Activated T-cell treated with anti-CD3 and anti-CD28 coated beads, Interleukin-2, amount 50 U/mL, for 72 hours (primary cell): ENCODE measurements around the gene CRIP3. TPM values are rescaled to one million over a fixed set of nuclear protein-coding genes. Genes with fewer than 3 reads are reported as not detected.

Experiments
- ATAC-seq, 2 donors: fragments of 150-1000 bp; cut with Tn5 transposase; replicated peaks in 1 of 2; 2 replicates each; pipeline ENCODE4 v1.10.0; 2021; ENCODE audit warnings: moderate library complexity in 2 of 2, mild to moderate bottlenecking in 1 of 2
- DNase-seq, 2 donors: peaks; one replicate each; pipeline ENCODE4 v3.0.0; 2021 to 2022; ENCODE audit warnings: mixed read lengths in 1 of 2
- H3K27ac Mint-ChIP-seq: one replicate; pipeline ENCODE4 v1.8.0; 2022; ENCODE audit warnings: mild to moderate bottlenecking, moderate library complexity, mixed read lengths
- H3K27me3 Mint-ChIP-seq: one replicate; pipeline ENCODE4 v1.8.0; 2022; ENCODE audit warnings: low read depth, mixed read lengths
- H3K36me3 Mint-ChIP-seq, 2 donors: one replicate each; pipeline ENCODE4 v1.8.0; 2022; ENCODE audit warnings: mixed read lengths in 2 of 2, mild to moderate bottlenecking in 1 of 2; ENCODE audit not compliant: insufficient read depth in 2 of 2
- H3K4me1 Mint-ChIP-seq: one replicate; pipeline ENCODE4 v1.8.0; 2022; ENCODE audit warnings: low read depth, mixed read lengths
- H3K4me3 Mint-ChIP-seq, 2 donors: one replicate each; pipeline ENCODE4 v1.8.0; 2022; ENCODE audit warnings: mild to moderate bottlenecking in 2 of 2, mixed read lengths in 2 of 2, moderate library complexity in 2 of 2
- H3K9me3 Mint-ChIP-seq, 2 donors: one replicate each; pipeline ENCODE4 v1.8.0; 2022; ENCODE audit warnings: mixed read lengths in 2 of 2
- total RNA-seq, 2 donors: library from RNA; stranded (reverse); gene quantifications; one replicate each; pipeline ENCODE4 v1.2.3, GENCODE V29; 2022

The CRIP3 gene
- total RNA-seq, 2 donors from 2014 or later: 0.82 to 0.90 TPM

- ATAC-seq (no peak), DNase-seq (no peak)
- Mint-ChIP-seq H3K36me3 (no peaks in the 10 kb centered on the region), H3K27ac (no peak overlapping the region), H3K27me3 (peaks cover 35% of the 10 kb centered on the region), H3K4me1 (peaks cover 6% of the 10 kb centered on the region), H3K4me3 (no peak overlapping the region), H3K9me3 (no peaks in the 10 kb centered on the region)
Measured at GRCh38 chr6:43280234-43280633, 28.4 kb downstream of the CRIP3 start.

- peaks cover 45% of the 10 kb centered on the region for H3K27me3 Mint-ChIP-seq
- ATAC-seq (no peak), DNase-seq (no peak)
- H3K9me3 Mint-ChIP-seq: no peaks in the 10 kb centered on the region
- peaks cover 6% of the 10 kb centered on the region for H3K4me1 Mint-ChIP-seq
- no peak overlapping the region for H3K27ac Mint-ChIP-seq
- no peak overlapping the region for H3K4me3 Mint-ChIP-seq
- H3K36me3 Mint-ChIP-seq: no peaks in the 10 kb centered on the region
Measured at GRCh38 chr6:43278524-43279078, 30.0 kb downstream of the CRIP3 start.

- Mint-ChIP-seq H3K36me3 (no peaks in the 10 kb centered on the region), H3K4me3 (no peak overlapping the region), H3K9me3 (no peaks in the 10 kb centered on the region), H3K27me3 (peaks cover 50% of the 10 kb centered on the region), H3K27ac (no peak overlapping the region), H3K4me1 (peaks cover 6% of the 10 kb centered on the region)
- peak in 1 of 2 donors; percentile 33 for ATAC-seq
- no peak for DNase-seq
Measured at GRCh38 chr6:43277643-43278523, 30.7 kb downstream of the CRIP3 start.

GRCh38 chr6:43277306-43277642 lies 31.4 kb downstream of the CRIP3 start:
- no peak for DNase-seq
- Mint-ChIP-seq H3K4me3 (no peak overlapping the region), H3K9me3 (no peaks in the 10 kb centered on the region), H3K27ac (no peak overlapping the region), H3K27me3 (peaks cover 53% of the 10 kb centered on the region), H3K4me1 (peaks cover 6% of the 10 kb centered on the region), H3K36me3 (no peaks in the 10 kb centered on the region)
- no peak for ATAC-seq

- H3K36me3 Mint-ChIP-seq: no peaks in the 10 kb centered on the region
- peak overlapping the region; percentile 64 to 88 for H3K4me3 Mint-ChIP-seq
- H3K4me1 Mint-ChIP-seq: peaks cover 10% of the 10 kb centered on the region
- DNase-seq: no peak
- ATAC-seq: no peak
- H3K27me3 Mint-ChIP-seq: peaks cover 58% of the 10 kb centered on the region
- no peaks in the 10 kb centered on the region for H3K9me3 Mint-ChIP-seq
- no peak overlapping the region for H3K27ac Mint-ChIP-seq
Measured at GRCh38 chr6:43276577-43277305, 31.9 kb downstream of the CRIP3 start.

GRCh38 chr6:43275801-43276576 lies 32.6 kb downstream of the CRIP3 start:
- Mint-ChIP-seq H3K9me3 (no peaks in the 10 kb centered on the region), H3K4me3 (peak overlapping the region; percentile 64 to 88), H3K36me3 (no peaks in the 10 kb centered on the region), H3K4me1 (peaks cover 10% of the 10 kb centered on the region), H3K27ac (no peak overlapping the region), H3K27me3 (peaks cover 54% of the 10 kb centered on the region)
- DNase-seq: peak; percentile 37 to 46
- peak; percentile 56 to 61 for ATAC-seq

- Mint-ChIP-seq H3K9me3 (no peaks in the 10 kb centered on the region), H3K27ac (no peak overlapping the region), H3K36me3 (no peaks in the 10 kb centered on the region), H3K4me1 (peaks cover 10% of the 10 kb centered on the region), H3K27me3 (peaks cover 47% of the 10 kb centered on the region), H3K4me3 (peak overlapping the region; percentile 64 to 88)
- ATAC-seq (peak; percentile 55 to 57), DNase-seq (peak; percentile 48 to 49)
Measured at GRCh38 chr6:43274916-43275597, 33.6 kb downstream of the CRIP3 start.

GRCh38 chr6:43274127-43274915 lies 34.3 kb downstream of the CRIP3 start:
- peaks cover 10% of the 10 kb centered on the region for H3K4me1 Mint-ChIP-seq
- no peak for ATAC-seq
- no peak overlapping the region for H3K27ac Mint-ChIP-seq
- peak overlapping the region; percentile 60 to 68 for H3K4me3 Mint-ChIP-seq
- H3K27me3 Mint-ChIP-seq: peaks cover 44% of the 10 kb centered on the region
- DNase-seq: no peak
- H3K36me3 Mint-ChIP-seq: no peaks in the 10 kb centered on the region
- no peaks in the 10 kb centered on the region for H3K9me3 Mint-ChIP-seq

GRCh38 chr6:43273707-43274106 lies 34.9 kb downstream of the CRIP3 start:
- no peak overlapping the region for H3K4me3 Mint-ChIP-seq
- no peaks in the 10 kb centered on the region for H3K9me3 Mint-ChIP-seq
- H3K36me3 Mint-ChIP-seq: no peaks in the 10 kb centered on the region
- H3K27me3 Mint-ChIP-seq: peaks cover 49% of the 10 kb centered on the region
- ATAC-seq (no peak), DNase-seq (no peak)
- H3K4me1 Mint-ChIP-seq: peaks cover 15% of the 10 kb centered on the region
- no peak overlapping the region for H3K27ac Mint-ChIP-seq

- ATAC-seq: no peak
- DNase-seq: no peak
- Mint-ChIP-seq H3K4me1 (peaks cover 18% of the 10 kb centered on the region), H3K27ac (no peak overlapping the region), H3K27me3 (peaks cover 44% of the 10 kb centered on the region), H3K9me3 (no peaks in the 10 kb centered on the region), H3K36me3 (no peaks in the 10 kb centered on the region), H3K4me3 (no peak overlapping the region)
Measured at GRCh38 chr6:43271944-43272343, 36.7 kb downstream of the CRIP3 start.

GRCh38 chr6:43271103-43271815 lies 37.4 kb downstream of the CRIP3 start:
- no peak for DNase-seq
- H3K4me3 Mint-ChIP-seq: no peak overlapping the region
- H3K27me3 Mint-ChIP-seq: peaks cover 37% of the 10 kb centered on the region
- no peak overlapping the region for H3K27ac Mint-ChIP-seq
- peaks cover 17% of the 10 kb centered on the region for H3K4me1 Mint-ChIP-seq
- no peaks in the 10 kb centered on the region for H3K36me3 Mint-ChIP-seq
- H3K9me3 Mint-ChIP-seq: no peaks in the 10 kb centered on the region
- ATAC-seq: no peak
